B cell (primary cell): ENCODE data around the gene ROR2. TPM values are rescaled to one million over a fixed set of nuclear protein-coding genes. Genes with fewer than 3 reads are reported as not detected.

Source experiments
- ATAC-seq: fragments of 200-7000 bp; cut with Tn5 transposase; one replicate; pipeline ENCODE4 v1.10.0; 2021; ENCODE audit warnings: low read depth, mild to moderate bottlenecking, moderate number of reproducible peaks, moderate library complexity
- CTCF ChIA-PET: fragments of 350-600 bp; sonication (Branson Sonifier 250); formaldehyde crosslinking; loops from one replicate; lab custom pipeline; 2021; ENCODE audit warnings: antibody characterized with exemption, inconsistent platforms; lab: Charles Lee
- POLR2A ChIA-PET: fragments of 350-600 bp; sonication (Branson Sonifier 250); formaldehyde crosslinking; loops from one replicate; lab custom pipeline; 2021; ENCODE audit warnings: antibody characterized with exemption; lab: Charles Lee
- DNase-seq: peaks from one replicate; pipeline ENCODE4 v3.0.0; 2013
- H2AFZ ChIP-seq: 2 replicates; pipeline ENCODE4 v1.6.1; 2012; ENCODE audit warnings: mild to moderate bottlenecking, low read depth, low read length; ENCODE audit not compliant: insufficient read depth, poor library complexity, severe bottlenecking
- H3K27ac ChIP-seq, 2 donors: 1 replicate in 1 of 2; 2 replicates in 1 of 2; pipeline ENCODE4 v1.5.1; 2012 to 2013; ENCODE audit warnings: low read length in 2 of 2, mild to moderate bottlenecking in 2 of 2, moderate library complexity in 1 of 2
- H3K27me3 ChIP-seq, 4 experiments: fragments of 200-600 bp in 1 of 4; sonication (generic) in 1 of 4; replicated peaks in 1 of 4; 1 replicate in 2 of 4; 2 replicates in 2 of 4; pipeline versions ENCODE4 v1.6.1 to v1.7.0; 2013 to 2016; ENCODE audit warnings: low read length in 3 of 4, mild to moderate bottlenecking in 2 of 4, mixed read lengths in 1 of 4, moderate library complexity in 1 of 4; ENCODE audit not compliant: insufficient read depth in 4 of 4, control insufficient read depth in 3 of 4; ENCODE audit errors: control extremely low read depth in 1 of 4
- H3K36me3 ChIP-seq, 2 experiments: replicated peaks in 1 of 2; 1 replicate in 1 of 2; 2 replicates in 1 of 2; pipeline versions ENCODE4 v1.6.1 to v1.7.1; 2013; ENCODE audit warnings: low read length in 1 of 2; ENCODE audit not compliant: insufficient read depth in 2 of 2, control insufficient read depth in 1 of 2; ENCODE audit errors: control extremely low read depth in 1 of 2, extremely low read depth in 1 of 2
- H3K4me1 ChIP-seq, 2 donors: fragments of 200-600 bp in 1 of 2; sonication (generic) in 1 of 2; 1 replicate in 1 of 2; 2 replicates in 1 of 2; pipeline versions ENCODE4 v1.5.1 to v1.6.1; 2013 to 2017; ENCODE audit warnings: low read length in 2 of 2; ENCODE audit not compliant: control insufficient read depth in 2 of 2, insufficient read depth in 2 of 2
- H3K4me2 ChIP-seq: replicated peaks from 2 replicates; pipeline ENCODE3; 2012; ENCODE audit warnings: mild to moderate bottlenecking, low read depth, low read length; ENCODE audit not compliant: poor library complexity, severe bottlenecking
- H3K4me3 ChIP-seq, 5 experiments: fragments of 200-600 bp in 1 of 5; sonication (generic) in 1 of 5; 1 replicate in 3 of 5; 2 replicates in 2 of 5; pipeline versions ENCODE4 v1.5.1 to v1.7.0; 2011 to 2016; ENCODE audit warnings: low read length in 4 of 5, mild to moderate bottlenecking in 4 of 5, low read depth in 2 of 5, control low read depth in 1 of 5, moderate library complexity in 1 of 5; ENCODE audit not compliant: insufficient read depth in 1 of 5; ENCODE audit errors: control extremely low read depth in 1 of 5, extremely low read depth in 1 of 5
- H3K79me2 ChIP-seq: fragments of 200-600 bp; sonication (generic); one replicate; pipeline ENCODE4 v1.6.0; 2016; ENCODE audit warnings: low read length; ENCODE audit not compliant: control insufficient read depth, insufficient read depth
- H3K9ac ChIP-seq: fragments of 200-600 bp; sonication (generic); 2 replicates; pipeline ENCODE4 v1.6.1; 2017; ENCODE audit warnings: mild to moderate bottlenecking, low read length, moderate library complexity
- H3K9me3 ChIP-seq, 3 donors: one replicate each; pipeline versions ENCODE4 v1.6.1 to v1.7.1; 2013; ENCODE audit warnings: low read length in 2 of 3; ENCODE audit not compliant: control insufficient read depth in 2 of 3, insufficient read depth in 1 of 3; ENCODE audit errors: control extremely low read depth in 1 of 3
- H4K20me1 ChIP-seq: 2 replicates; pipeline ENCODE4 v1.6.0; 2012; ENCODE audit warnings: mild to moderate bottlenecking, low read length; ENCODE audit not compliant: insufficient read depth, control insufficient read depth, poor library complexity, severe bottlenecking
- H3K27ac Mint-ChIP-seq: one replicate; pipeline ENCODE4 v1.8.0; 2021; ENCODE audit warnings: mixed read lengths
- H3K27me3 Mint-ChIP-seq: one replicate; pipeline ENCODE4 v1.8.0; 2021; ENCODE audit warnings: mixed read lengths
- H3K4me1 Mint-ChIP-seq: one replicate; pipeline ENCODE4 v1.8.0; 2021; ENCODE audit warnings: mixed read lengths
- H3K4me3 Mint-ChIP-seq: one replicate; pipeline ENCODE4 v1.8.0; 2021; ENCODE audit warnings: mixed read lengths
- H3K9me3 Mint-ChIP-seq: one replicate; pipeline ENCODE4 v1.8.0; 2022; ENCODE audit warnings: mixed read lengths; ENCODE audit not compliant: insufficient read depth
- CTCF ChIP-seq: fragments of 200-600 bp; IDR thresholded peaks from one replicate; pipeline ENCODE4 v1.8.0; 2022; ENCODE audit warnings: antibody characterized with exemption, mild to moderate bottlenecking
- EZH2 ChIP-seq: IDR thresholded peaks from 2 replicates; pipeline ENCODE4 v1.6.1; 2012; ENCODE audit warnings: borderline replicate concordance, low read depth, mild to moderate bottlenecking, moderate library complexity, low read length; ENCODE audit not compliant: insufficient read depth, poor library complexity, severe bottlenecking
- WGBS: methylation state at CpG from one replicate; pipeline ENCODE4 v1.1.5; 2013; ENCODE audit warnings: missing lambda C conversion rate; ENCODE audit not compliant: insufficient coverage; 5-methylcytosine and 5-hydroxymethylcytosine counted together
- intact Hi-C: fragments of 100-400 bp; cut with micrococcal nuclease; formaldehyde crosslinking; loops from one replicate; pipeline ENCODE4 v1.10.0; 2022
- polyA plus RNA-seq: library from polyadenylated mRNA; depleted of rRNA; stranded (reverse); fragments of >200 nt; gene quantifications from 2 replicates; pipeline ENCODE4 v1.2.3, GENCODE V29; 2012
- total RNA-seq, 2 donors: library from RNA; stranded (reverse); fragments of 120-200 nt in 1 of 2; gene quantifications; 1 replicate in 1 of 2; 2 replicates in 1 of 2; pipeline versions ENCODE4 v1.2.3 to v1.2.4, GENCODE V29; 2013 to 2022

Gene ROR2
- total and polyA plus RNA-seq, 2 donors (not counting 1 experiment from before 2014, with no cell fraction given) = 0.21 to 0.49 TPM

GRCh38 chr9:91681461-91682305, 268.3 kb downstream of the ROR2 start:
- peak overlapping the region in 4 of 5 experiments; percentile 14 to 54 (median 30) for H3K4me3 ChIP-seq
- no peaks in the 10 kb centered on the region for H3K36me3 ChIP-seq
- H3K79me2 ChIP-seq = no peaks in the 10 kb centered on the region
- peaks cover 49% of the 10 kb centered on the region for H3K27me3 Mint-ChIP-seq
- H2AFZ ChIP-seq = peak overlapping the region; percentile 71
- intact Hi-C loops = loop anchor here (1.0 kb wide), 1 partner anchor 766 kb away; no protein-coding TSS in a partner anchor
- peak; percentile 76 for ATAC-seq
- H4K20me1 ChIP-seq = no peaks in the 10 kb centered on the region
- 10% methylated on average over 23 of the region's 43 CpGs for WGBS
- peak overlapping the region; percentile 48 for H3K9ac ChIP-seq
- peaks cover 0 to 7% of the 10 kb centered on the region in 2 donors for H3K4me1 ChIP-seq
- ChIA-PET CTCF (no interaction called here), POLR2A (no interaction called here)
- H3K4me2 ChIP-seq = peak overlapping the region; percentile 79
- peaks cover 5% of the 10 kb centered on the region for H3K4me1 Mint-ChIP-seq
- H3K27ac Mint-ChIP-seq = no peak overlapping the region
- peaks cover 0 to 25% (median 9%) of the 10 kb centered on the region in 4 experiments for H3K27me3 ChIP-seq
- peak; percentile 71 for DNase-seq
- TF ChIP-seq CTCF (peak; percentile 91), EZH2 (no peak)
- no peak overlapping the region for H3K27ac ChIP-seq
- peak overlapping the region; percentile 72 for H3K4me3 Mint-ChIP-seq
- H3K9me3 ChIP-seq = peaks cover 0 to 2% (median 0%) of the 10 kb centered on the region in 3 donors
- H3K9me3 Mint-ChIP-seq = no peaks in the 10 kb centered on the region

GRCh38 chr9:91680998-91681397, 269.0 kb downstream of the ROR2 start:
- Mint-ChIP-seq H3K4me3 (no peak overlapping the region), H3K4me1 (peaks cover 5% of the 10 kb centered on the region), H3K27ac (no peak overlapping the region), H3K9me3 (no peaks in the 10 kb centered on the region), H3K27me3 (peaks cover 54% of the 10 kb centered on the region)
- no peak overlapping the region for H3K27ac ChIP-seq
- peak overlapping the region; percentile 79 for H3K4me2 ChIP-seq
- no peak overlapping the region for H3K9ac ChIP-seq
- POLR2A ChIA-PET = no interaction called here
- CTCF ChIA-PET = no interaction called here
- no peaks in the 10 kb centered on the region for H4K20me1 ChIP-seq
- no peaks in the 10 kb centered on the region for H3K79me2 ChIP-seq
- intact Hi-C loops = loop anchor here (1.0 kb wide), 1 partner anchor 766 kb away; no protein-coding TSS in a partner anchor
- TF ChIP-seq EZH2 = no peak
- TF ChIP-seq CTCF = no peak
- H3K4me1 ChIP-seq = peaks cover 0 to 7% of the 10 kb centered on the region in 2 donors
- ATAC-seq (no peak), DNase-seq (no peak)
- H3K36me3 ChIP-seq = no peaks in the 10 kb centered on the region
- H3K27me3 ChIP-seq = peaks cover 0 to 25% (median 9%) of the 10 kb centered on the region in 4 experiments
- H3K4me3 ChIP-seq = no peak overlapping the region
- peaks cover 0 to 2% (median 0%) of the 10 kb centered on the region in 3 donors for H3K9me3 ChIP-seq
- peak overlapping the region; percentile 71 for H2AFZ ChIP-seq
- WGBS = 86% methylated on average over 12 of the region's 15 CpGs
